CD4-positive, alpha-beta T cell treated with Interleukin-12 subunit alpha and Interleukin-12 subunit beta, for 1 hour (primary cell): Measurements from ENCODE around the gene PGAM2.

ENCODE experiments used
- DNase-seq: peaks from one replicate; pipeline ENCODE4 v3.0.0-alpha.2; 2020

The PGAM2 gene

DNA sequence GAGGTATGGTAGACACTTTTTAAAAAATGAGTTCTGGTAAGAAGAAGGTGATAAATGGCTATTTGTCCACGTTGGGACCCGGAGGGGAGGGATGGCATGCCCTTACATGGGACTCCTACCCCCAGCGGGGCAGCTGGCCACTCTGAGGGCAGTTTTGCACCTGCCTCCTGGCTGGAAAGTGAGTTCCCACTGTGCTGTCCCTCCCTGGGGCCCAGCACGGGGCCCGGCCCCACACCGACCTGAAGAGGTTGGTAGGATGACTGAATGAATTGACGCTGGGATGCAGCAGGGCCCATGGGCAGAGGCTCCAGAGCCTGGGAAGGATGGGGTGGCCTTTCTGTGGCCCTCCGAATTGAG lies 38.2 kb upstream of the PGAM2 start:
- DNase-seq, result no peak

DNA sequence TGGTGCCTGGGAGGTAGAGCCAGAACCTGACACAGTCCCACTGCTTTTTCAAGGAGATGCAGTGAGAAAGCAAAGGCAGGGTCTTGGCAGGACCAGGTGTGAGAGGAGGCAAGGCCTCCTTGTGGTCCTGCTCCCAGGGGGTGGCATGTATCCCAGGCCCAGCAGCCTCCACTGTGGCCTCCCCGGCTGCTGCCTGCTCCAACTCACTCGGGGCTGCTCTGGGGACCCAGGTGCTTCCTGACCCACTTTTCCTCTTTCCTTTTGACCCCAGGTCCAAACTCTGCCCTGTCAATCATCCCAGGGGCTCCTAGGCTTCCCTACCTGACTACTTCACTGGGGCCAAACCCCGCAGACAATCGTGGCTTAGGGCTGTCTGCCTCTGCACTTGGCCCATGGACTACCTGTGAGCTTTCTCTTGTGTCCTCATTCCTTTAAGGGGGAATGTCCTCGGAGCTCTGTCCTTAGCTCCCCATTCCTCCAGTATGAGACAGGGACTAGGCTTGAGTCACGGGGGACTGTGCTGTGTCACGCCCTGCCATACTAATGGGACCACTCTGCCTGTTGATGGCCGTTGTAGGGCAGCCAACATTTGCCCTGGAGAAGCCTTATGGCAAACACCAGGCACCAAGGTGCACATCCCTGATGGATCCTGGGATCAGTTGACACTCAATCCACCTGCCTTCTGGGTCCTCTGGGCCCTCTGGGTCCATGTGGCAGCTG lies 37.6 kb upstream of the PGAM2 start:
- DNase-seq, result no peak

DNA sequence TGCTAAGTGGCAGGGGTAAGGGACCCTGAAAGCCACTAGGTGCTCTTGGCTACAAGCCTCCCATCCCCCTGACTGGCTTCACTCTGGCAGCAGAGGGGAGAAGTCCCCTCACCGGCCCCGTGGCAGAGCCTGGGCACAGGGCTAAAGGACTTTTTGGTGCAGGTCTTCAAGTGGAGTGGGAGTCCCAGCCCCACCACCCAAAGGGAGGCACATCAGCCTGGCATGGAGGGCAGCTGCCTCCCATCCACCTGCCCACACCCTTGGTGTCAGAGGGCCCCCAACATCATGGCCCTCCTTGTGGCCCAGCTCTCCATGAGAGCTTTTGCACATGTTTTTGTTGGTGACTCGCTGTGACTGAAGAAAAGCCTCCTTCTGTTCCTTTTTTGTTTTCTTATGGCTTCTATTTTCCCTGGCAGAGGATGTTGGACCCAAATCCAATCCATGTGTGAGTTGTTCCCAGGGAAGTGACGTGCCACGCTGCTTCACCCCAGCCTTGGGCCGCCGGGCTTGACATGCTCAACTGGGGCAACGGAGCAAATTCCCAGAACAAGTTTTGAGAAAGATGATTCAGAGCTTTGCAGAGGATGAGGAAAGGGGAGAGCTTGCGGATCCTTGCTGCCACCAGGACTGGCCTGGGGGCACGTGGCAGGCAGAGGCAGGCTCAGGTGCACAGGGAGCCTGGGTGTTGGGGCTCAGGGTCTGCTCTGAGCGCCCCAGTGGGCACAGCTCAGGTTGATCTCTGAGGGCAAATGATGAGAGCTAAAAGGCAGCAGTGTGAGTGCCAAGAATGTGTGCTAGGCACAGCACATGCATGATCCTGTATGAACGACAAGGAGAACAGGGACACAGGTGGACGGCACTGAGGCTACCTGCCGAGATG lies 36.8 kb upstream of the PGAM2 start:
- no peak for DNase-seq

DNA sequence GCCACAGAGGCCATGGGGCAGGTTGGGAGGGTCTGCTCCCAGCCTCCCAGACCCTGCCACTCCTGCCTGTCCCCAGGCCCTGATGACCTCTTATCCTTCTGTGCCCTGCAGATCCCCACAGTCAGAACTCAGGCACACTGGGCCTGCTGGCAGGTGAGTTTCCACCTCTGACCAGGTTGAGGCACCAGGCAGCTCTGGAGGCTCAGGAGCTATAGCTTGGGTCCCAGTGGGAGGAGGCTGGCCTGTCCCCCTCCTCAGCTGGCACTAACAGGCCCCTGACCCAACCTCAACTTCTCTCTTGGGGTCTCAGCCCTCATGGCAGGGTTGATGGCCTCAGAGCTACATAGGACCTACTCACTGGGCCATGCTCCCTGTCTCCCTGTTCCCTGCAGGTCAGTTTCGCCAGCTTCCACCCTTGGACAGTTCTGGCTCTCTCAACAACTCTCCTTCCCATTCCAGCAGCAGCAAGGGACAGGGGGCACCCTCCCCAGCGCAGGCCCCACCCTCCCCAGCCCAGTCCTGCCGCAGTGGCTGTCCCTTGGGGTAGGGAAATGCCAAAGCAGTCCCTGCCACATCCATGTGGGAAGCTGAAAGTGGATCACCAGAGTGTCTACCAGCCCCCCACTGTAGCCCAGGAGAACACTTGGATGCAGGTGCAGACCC lies 36.1 kb upstream of the PGAM2 start:
- DNase-seq, result no peak

DNA sequence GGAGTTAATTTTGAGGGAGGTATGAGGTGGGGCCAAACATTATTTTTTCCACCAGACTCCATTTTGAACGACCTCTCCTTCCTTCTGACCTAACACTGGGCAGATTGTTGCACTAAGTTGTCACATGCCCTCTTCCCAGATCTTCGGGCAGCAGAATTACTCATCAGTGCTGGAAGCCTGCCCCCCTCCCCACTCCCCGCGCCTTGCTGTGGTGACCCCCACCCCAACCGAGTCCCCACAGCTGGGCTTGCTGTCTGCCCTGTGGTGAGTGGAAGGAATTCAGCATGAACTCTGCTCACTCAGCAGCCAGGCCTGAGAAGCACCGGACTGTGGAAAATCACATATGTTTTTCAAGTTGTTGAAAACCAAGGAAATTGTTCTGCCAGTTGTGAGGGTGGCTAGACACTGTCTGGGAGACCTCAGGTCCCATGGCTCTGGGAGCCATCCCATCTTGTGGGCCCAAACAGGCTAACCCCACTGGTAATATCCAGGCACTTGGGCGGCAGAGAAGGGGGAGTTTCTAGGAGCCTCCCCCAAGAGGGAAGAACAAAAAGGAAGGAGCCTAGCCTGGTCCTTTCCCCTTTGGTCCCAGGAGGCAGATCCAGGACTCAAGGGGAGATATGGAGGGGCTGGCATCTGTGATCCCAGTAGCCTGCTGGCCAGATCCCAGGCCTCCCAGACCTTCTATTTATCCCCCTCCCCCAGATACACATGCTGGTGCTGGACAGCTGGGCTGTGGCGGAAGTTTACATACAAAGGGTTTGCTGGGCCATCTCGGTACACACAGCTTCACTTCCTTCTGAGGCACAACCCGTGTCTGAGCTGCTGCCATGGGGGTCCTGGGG lies 35.3 kb upstream of the PGAM2 start:
- DNase-seq, result no peak

GRCh38 chr7:44099669-44100068 lies 34.3 kb upstream of the PGAM2 start:
- DNase-seq, result no peak

- DNase-seq, result no peak
Observed at GRCh38 chr7:44098092-44099068, 33.0 kb upstream of the PGAM2 start.

GRCh38 chr7:44097064-44097932 lies 31.9 kb upstream of the PGAM2 start:
- no peak for DNase-seq

GRCh38 chr7:44096326-44096881 lies 31.0 kb upstream of the PGAM2 start:
- DNase-seq, result no peak

DNA sequence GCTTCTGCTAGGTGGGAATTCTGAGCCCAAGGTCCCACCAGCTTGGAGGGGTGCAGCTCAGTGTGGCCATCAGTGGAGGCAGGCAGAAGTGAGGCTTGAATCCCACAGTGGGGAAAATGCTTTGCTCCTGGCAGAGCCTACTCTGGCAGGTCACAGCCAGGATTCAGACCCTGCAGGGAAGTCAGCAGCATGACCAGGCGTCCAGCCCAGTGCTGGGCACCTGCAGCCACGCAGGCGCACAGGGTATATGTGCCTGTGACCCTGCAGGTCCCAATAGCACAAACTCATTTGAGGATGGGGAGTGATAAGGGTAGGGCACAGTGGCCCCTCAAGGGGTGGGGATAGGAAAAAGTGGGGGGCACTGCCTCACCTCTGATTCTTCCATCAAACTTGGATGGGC lies 30.4 kb upstream of the PGAM2 start:
- DNase-seq, result no peak

- no peak for DNase-seq
Observed at GRCh38 chr7:44094883-44095592, 29.7 kb upstream of the PGAM2 start.

GRCh38 chr7:44094365-44094764 lies 29.0 kb upstream of the PGAM2 start:
- DNase-seq, result no peak

DNA sequence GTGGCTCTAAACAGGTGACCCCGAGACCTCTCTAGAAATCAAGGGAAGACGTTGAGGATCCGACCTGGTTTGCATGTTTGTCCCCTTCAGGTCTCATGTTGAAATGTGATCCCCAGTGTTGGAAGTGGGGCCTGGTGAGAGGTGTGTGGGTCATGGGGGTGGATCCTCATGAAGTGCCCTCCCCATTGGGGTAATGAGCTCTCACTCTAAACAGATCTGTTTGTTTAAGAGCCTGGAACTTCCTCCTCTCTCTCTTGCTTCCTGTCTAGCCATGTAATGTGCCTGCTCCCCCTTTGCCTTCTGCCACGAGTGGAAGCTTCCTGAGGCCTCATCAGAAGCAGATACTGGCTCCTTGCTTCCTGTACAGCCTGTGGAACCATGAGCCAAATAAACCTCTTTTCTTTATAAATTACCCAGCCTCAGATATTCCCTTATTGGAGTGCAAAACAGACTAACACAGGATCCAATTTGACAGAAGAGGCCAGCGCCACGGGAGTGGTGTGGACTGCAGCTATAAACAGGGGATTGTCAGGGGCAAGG lies 27.8 kb upstream of the PGAM2 start:
- no peak for DNase-seq

- no peak for DNase-seq
Observed at GRCh38 chr7:44087911-44088838, 22.8 kb upstream of the PGAM2 start.

GRCh38 chr7:44086627-44087026 lies 21.3 kb upstream of the PGAM2 start:
- no peak for DNase-seq

DNA sequence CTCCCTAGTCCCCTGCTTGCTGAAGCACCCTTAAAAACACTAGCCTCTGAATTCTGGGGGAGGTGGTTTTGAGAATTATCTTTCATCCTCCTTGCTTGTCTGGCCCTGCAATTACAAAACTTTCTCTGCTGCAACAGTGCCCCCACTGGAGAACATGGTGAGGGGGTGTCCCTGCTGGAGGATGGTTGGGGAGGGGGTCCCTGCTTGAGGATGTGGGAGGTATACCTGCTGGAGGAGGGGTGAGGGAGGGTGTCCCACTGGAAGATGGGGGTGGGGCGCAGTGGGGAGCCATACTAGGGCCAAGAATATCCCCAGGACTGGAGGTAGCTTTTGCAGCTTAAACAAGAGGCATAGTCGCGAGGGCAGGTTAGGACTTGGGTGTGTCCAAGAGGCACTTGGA lies 20.2 kb upstream of the PGAM2 start:
- no peak for DNase-seq

- DNase-seq, result no peak
Observed at GRCh38 chr7:44084701-44085100, 19.3 kb upstream of the PGAM2 start.

GRCh38 chr7:44083796-44084195 lies 18.4 kb upstream of the PGAM2 start:
- no peak for DNase-seq
